HepG2 (cell line): ENCODE data around the gene LHFPL6. TPM values are rescaled to one million over a fixed set of nuclear protein-coding genes. Genes with fewer than 3 reads are reported as not detected.

Source experiments
- ARHGAP35 ChIP-seq: sonication (generic); formaldehyde crosslinking; IDR thresholded peaks from 2 replicates; pipeline ENCODE4 v1.9.0; 2022; ENCODE audit warnings: mild to moderate bottlenecking, inconsistent platforms, moderate library complexity, missing genetic modification reagents, borderline replicate concordance
- NAIF1 ChIP-seq: sonication (generic); formaldehyde crosslinking; IDR thresholded peaks from 2 replicates; pipeline ENCODE4 v1.5.0; 2020; ENCODE audit warnings: mild to moderate bottlenecking, missing genetic modification reagents, borderline replicate concordance
- ZNF180 ChIP-seq: sonication (generic); formaldehyde crosslinking; IDR thresholded peaks from 2 replicates; pipeline ENCODE4 v1.4.0; 2020; ENCODE audit warnings: low read depth, missing genetic modification reagents, borderline replicate concordance
- ZUFSP ChIP-seq: sonication (generic); formaldehyde crosslinking; IDR thresholded peaks from 2 replicates; pipeline ENCODE4 v1.9.0; 2021; ENCODE audit warnings: missing genetic modification reagents, mild to moderate bottlenecking, borderline replicate concordance
- polyA plus RNA-seq, 8 experiments: library from polyadenylated mRNA; depleted of rRNA in 3 of 8; stranded (reverse) in 7 of 8; unstranded in 1 of 8; fragments of >200 nt; fragmentation: Illumina TruSeq in 4 of 8; extraction: Trizol in 4 of 8; gene quantifications; 2 replicates each; pipeline versions ENCODE4 v1.2.1 to v1.2.3, GENCODE V29; 2011 to 2016; ENCODE audit warnings: low read depth in 4 of 8, missing spikeins in 1 of 8, mixed read lengths in 1 of 8; ENCODE audit not compliant: insufficient read depth in 1 of 8
- total RNA-seq, 5 experiments: library from RNA; depleted of rRNA; stranded (reverse); fragments of >200 nt; fragmentation: Illumina TruSeq; extraction: Trizol; gene quantifications; 2 replicates each; pipeline ENCODE4 v1.2.3, GENCODE V29; 2016; ENCODE audit warnings: low read depth in 1 of 5
- TF ChIP-seq, protein P1 (sequence below): IDR thresholded peaks from 2 replicates; pipeline ENCODE4 v1.4.0; 2020; ENCODE audit warnings: mild to moderate bottlenecking, missing genetic modification reagents
- TF ChIP-seq, protein P2 (sequence below): sonication (generic); formaldehyde crosslinking; IDR thresholded peaks from 2 replicates; pipeline ENCODE4 v1.8.1; 2023; ENCODE audit warnings: mild to moderate bottlenecking, missing genetic modification reagents
- TF ChIP-seq, protein P3 (sequence below): sonication (generic); formaldehyde crosslinking; IDR thresholded peaks from 2 replicates; pipeline ENCODE4 v1.4.0; 2020; ENCODE audit warnings: mild to moderate bottlenecking, missing genetic modification reagents

Gene LHFPL6
- total and polyA plus RNA-seq, 2 of the 13 experiments (the other 11 are each of a cell fraction or from before 2014, with no cell fraction given), result not detected

DNA sequence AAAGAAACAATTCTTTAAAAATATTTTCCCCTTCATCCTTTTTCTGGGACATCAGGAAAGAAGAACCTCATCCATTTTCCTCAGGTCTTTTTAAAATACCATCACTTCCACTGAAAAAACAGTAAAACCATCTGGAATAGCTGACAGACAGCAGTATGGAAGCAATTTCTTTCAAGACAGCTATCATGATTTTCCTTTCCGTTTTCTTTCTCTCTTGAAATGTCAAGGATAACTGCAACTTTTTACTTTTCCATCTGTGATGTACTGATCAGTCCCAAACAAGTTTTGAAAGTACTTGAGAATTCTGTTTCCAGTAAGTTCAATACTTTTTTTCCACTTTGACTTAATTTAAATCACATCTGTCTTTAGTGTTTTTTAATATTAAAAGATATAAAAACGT lies 211.2 kb downstream of the LHFPL6 start (continued):
- TF ChIP-seq, protein P1, sequence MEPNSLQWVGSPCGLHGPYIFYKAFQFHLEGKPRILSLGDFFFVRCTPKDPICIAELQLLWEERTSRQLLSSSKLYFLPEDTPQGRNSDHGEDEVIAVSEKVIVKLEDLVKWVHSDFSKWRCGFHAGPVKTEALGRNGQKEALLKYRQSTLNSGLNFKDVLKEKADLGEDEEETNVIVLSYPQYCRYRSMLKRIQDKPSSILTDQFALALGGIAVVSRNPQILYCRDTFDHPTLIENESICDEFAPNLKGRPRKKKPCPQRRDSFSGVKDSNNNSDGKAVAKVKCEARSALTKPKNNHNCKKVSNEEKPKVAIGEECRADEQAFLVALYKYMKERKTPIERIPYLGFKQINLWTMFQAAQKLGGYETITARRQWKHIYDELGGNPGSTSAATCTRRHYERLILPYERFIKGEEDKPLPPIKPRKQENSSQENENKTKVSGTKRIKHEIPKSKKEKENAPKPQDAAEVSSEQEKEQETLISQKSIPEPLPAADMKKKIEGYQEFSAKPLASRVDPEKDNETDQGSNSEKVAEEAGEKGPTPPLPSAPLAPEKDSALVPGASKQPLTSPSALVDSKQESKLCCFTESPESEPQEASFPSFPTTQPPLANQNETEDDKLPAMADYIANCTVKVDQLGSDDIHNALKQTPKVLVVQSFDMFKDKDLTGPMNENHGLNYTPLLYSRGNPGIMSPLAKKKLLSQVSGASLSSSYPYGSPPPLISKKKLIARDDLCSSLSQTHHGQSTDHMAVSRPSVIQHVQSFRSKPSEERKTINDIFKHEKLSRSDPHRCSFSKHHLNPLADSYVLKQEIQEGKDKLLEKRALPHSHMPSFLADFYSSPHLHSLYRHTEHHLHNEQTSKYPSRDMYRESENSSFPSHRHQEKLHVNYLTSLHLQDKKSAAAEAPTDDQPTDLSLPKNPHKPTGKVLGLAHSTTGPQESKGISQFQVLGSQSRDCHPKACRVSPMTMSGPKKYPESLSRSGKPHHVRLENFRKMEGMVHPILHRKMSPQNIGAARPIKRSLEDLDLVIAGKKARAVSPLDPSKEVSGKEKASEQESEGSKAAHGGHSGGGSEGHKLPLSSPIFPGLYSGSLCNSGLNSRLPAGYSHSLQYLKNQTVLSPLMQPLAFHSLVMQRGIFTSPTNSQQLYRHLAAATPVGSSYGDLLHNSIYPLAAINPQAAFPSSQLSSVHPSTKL (CRISPR knock-in tag), result no peak
- no peak for TF ChIP-seq ARHGAP35 (CRISPR knock-in tag)
- no peak for TF ChIP-seq NAIF1 (CRISPR knock-in tag)
- TF ChIP-seq ZNF180 (CRISPR knock-in tag), result no peak
- no peak for TF ChIP-seq ZUFSP
- TF ChIP-seq, protein P2, sequence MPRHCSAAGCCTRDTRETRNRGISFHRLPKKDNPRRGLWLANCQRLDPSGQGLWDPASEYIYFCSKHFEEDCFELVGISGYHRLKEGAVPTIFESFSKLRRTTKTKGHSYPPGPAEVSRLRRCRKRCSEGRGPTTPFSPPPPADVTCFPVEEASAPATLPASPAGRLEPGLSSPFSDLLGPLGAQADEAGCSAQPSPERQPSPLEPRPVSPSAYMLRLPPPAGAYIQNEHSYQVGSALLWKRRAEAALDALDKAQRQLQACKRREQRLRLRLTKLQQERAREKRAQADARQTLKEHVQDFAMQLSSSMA, result no peak
- TF ChIP-seq, protein P3, sequence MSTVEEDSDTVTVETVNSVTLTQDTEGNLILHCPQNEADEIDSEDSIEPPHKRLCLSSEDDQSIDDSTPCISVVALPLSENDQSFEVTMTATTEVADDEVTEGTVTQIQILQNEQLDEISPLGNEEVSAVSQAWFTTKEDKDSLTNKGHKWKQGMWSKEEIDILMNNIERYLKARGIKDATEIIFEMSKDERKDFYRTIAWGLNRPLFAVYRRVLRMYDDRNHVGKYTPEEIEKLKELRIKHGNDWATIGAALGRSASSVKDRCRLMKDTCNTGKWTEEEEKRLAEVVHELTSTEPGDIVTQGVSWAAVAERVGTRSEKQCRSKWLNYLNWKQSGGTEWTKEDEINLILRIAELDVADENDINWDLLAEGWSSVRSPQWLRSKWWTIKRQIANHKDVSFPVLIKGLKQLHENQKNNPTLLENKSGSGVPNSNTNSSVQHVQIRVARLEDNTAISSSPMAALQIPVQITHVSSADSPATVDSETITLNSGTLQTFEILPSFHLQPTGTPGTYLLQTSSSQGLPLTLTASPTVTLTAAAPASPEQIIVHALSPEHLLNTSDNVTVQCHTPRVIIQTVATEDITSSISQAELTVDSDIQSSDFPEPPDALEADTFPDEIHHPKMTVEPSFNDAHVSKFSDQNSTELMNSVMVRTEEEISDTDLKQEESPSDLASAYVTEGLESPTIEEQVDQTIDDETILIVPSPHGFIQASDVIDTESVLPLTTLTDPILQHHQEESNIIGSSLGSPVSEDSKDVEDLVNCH (CRISPR knock-in tag), result no peak
